ENCODE results near the gene EIF1B.

The EIF1B gene

DNA sequence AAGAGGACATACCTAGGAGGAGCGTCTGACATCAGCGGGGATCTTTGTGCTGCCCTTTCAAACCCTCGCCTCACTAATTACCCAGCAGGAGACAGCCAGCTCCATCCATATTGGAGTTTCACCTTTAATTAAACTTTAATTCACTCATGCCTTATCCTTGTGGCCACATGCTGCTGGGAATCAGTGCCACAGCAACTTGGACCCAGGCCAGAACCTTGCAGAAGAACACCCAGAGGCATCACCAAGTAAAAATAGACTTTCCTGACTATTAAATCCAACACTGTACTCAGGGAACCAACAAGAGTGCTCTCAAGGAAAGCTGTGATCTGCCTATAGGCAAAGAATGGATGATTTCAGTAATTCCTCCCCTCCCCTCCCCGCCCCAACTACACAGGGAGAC, 23.9 kb downstream of the EIF1B start:
- peak; percentile 48 for DNase-seq
- no peak overlapping the region for H3K4me3 ChIP-seq (ENCODE audit: low read depth, low read length)
- H3K4me1 ChIP-seq = peaks cover 18% of the 10 kb centered on the region
- no peak for TF ChIP-seq CTCF (IDR thresholded peaks at IDR 0.05; ENCODE audit: low read depth, low read length)
- H3K27me3 ChIP-seq = no peaks in the 10 kb centered on the region
- no peaks in the 10 kb centered on the region for H3K36me3 ChIP-seq
- H3K9me3 ChIP-seq = no peaks in the 10 kb centered on the region

- TF ChIP-seq CTCF (IDR thresholded peaks at IDR 0.05; ENCODE audit: low read depth, low read length) = no peak
- DNase-seq = peak; percentile 20
- no peaks in the 10 kb centered on the region for H3K9me3 ChIP-seq
- H3K4me3 ChIP-seq (ENCODE audit: low read depth, low read length) = no peak overlapping the region
- peaks cover 14% of the 10 kb centered on the region for H3K4me1 ChIP-seq
- no peaks in the 10 kb centered on the region for H3K36me3 ChIP-seq
- H3K27me3 ChIP-seq = no peaks in the 10 kb centered on the region
Observed at GRCh38 chr3:40333852-40334251, 24.3 kb downstream of the EIF1B start.

GRCh38 chr3:40336101-40336500, 26.6 kb downstream of the EIF1B start:
- Histone ChIP-seq H3K4me1 (peaks cover 12% of the 10 kb centered on the region; the same call in 1 of the 2 replicates), H3K4me3 (ENCODE audit: low read depth, low read length) (no peak overlapping the region), H3K36me3 (no peaks in the 10 kb centered on the region), H3K9me3 (no peaks in the 10 kb centered on the region), H3K27me3 (no peaks in the 10 kb centered on the region)
- TF ChIP-seq CTCF (IDR thresholded peaks at IDR 0.05; ENCODE audit: low read depth, low read length) = no peak
- no peak for DNase-seq

- H3K9me3 ChIP-seq = no peaks in the 10 kb centered on the region
- no peak for DNase-seq
- H3K4me1 ChIP-seq = peaks cover 12% of the 10 kb centered on the region; the same call in 1 of the 2 replicates
- H3K27me3 ChIP-seq = no peaks in the 10 kb centered on the region
- no peak for TF ChIP-seq CTCF (IDR thresholded peaks at IDR 0.05; ENCODE audit: low read depth, low read length)
- no peaks in the 10 kb centered on the region for H3K36me3 ChIP-seq
- no peak overlapping the region for H3K4me3 ChIP-seq (ENCODE audit: low read depth, low read length)
Observed at GRCh38 chr3:40336511-40337135, 27.1 kb downstream of the EIF1B start.

- no peak for TF ChIP-seq CTCF (IDR thresholded peaks at IDR 0.05; ENCODE audit: low read depth, low read length)
- H3K4me1 ChIP-seq = peaks cover 18% of the 10 kb centered on the region
- no peak overlapping the region for H3K4me3 ChIP-seq (ENCODE audit: low read depth, low read length)
- H3K27me3 ChIP-seq = no peaks in the 10 kb centered on the region
- no peak for DNase-seq
- H3K36me3 ChIP-seq = no peaks in the 10 kb centered on the region
- no peaks in the 10 kb centered on the region for H3K9me3 ChIP-seq
Observed at GRCh38 chr3:40337136-40338108, 27.9 kb downstream of the EIF1B start.

DNA sequence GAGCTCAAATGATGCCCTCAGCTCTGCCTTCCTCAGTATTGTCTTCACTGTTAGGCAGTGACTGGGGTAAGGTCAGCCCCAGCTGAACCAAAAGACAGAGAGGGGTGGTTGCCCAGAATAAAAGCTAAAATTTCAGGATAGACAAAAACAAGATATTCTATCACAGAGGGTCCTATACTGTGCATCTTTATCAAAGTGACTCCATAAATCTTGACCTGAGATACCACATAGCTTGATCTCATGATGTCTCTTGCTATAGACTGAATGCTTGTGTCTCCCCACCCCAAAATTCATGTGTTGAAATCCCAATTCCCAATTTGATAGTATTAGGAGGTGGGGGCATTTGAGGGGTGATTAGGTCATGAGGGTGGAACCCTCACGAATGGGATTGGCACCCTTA, 30.4 kb downstream of the EIF1B start:
- no peak for DNase-seq
- TF ChIP-seq CTCF (IDR thresholded peaks at IDR 0.05; ENCODE audit: low read depth, low read length) = no peak
- H3K4me1 ChIP-seq = peaks cover 13% of the 10 kb centered on the region

More for the DNA sequence above, 30.4 kb downstream of the EIF1B start:
- Histone ChIP-seq H3K4me3 (ENCODE audit: low read depth, low read length) (no peak overlapping the region), H3K27me3 (no peaks in the 10 kb centered on the region), H3K36me3 (no peaks in the 10 kb centered on the region), H3K9me3 (no peaks in the 10 kb centered on the region)
